Measurements from ENCODE around the gene HNRNPF.
"Not testable (repeated sequence)": the region's sequence is repeated elsewhere in the genome, so short reads cannot be mapped to it uniquely, and the experiment has no call there.

The HNRNPF gene

DNA sequence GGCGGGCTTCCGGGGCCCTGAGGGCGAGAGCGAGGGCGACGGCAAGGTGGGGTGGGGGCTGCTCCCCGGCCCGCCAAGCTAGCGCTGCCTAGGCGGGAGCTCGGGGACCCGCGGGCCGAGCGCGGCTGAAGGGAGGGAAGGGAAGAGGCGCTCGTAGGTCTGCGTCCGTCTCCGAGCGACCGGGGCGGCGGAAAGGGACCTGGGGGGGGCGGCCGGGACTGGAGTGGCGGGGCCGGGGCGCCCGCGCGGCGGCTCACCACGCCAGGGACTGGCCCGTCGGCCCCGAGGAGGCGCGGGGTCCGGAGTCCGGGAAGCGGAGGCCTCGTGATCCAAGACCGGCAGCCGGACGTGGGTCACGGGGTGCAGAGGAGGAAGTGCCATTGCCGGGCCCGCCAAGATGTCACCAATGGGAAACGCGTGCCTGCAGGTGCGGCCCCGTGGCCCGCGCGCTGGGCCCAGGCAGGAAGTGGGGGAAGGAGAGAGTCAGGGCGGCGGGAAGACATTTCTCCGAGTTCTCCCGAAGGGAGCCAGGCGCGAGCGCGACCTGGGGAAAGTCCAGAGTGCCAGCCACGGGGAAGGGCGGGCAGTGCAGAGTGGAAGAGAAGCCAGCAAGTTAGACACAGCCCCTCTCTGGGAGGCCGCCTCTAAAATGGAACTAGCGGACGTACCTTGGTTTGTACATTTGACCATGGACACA, 11.9 kb downstream of the HNRNPF start:
- DNase-seq (ENCODE audit: extremely low spot score), result peak; percentile 92
- ChIA-PET CTCF (interaction anchor here (1.0 to 1.6 kb wide), 3 partner anchors 15 to 612 kb away, joined by 3 read pairs; no protein-coding TSS in a partner anchor), POLR2A (interaction anchor here (0.6 to 1.2 kb wide), 4 partner anchors 9 to 38 kb away, joined by 3 to 8 read pairs (median 4); partner anchors contain the start of gene HNRNPF)
- TF ChIP-seq, protein P1, sequence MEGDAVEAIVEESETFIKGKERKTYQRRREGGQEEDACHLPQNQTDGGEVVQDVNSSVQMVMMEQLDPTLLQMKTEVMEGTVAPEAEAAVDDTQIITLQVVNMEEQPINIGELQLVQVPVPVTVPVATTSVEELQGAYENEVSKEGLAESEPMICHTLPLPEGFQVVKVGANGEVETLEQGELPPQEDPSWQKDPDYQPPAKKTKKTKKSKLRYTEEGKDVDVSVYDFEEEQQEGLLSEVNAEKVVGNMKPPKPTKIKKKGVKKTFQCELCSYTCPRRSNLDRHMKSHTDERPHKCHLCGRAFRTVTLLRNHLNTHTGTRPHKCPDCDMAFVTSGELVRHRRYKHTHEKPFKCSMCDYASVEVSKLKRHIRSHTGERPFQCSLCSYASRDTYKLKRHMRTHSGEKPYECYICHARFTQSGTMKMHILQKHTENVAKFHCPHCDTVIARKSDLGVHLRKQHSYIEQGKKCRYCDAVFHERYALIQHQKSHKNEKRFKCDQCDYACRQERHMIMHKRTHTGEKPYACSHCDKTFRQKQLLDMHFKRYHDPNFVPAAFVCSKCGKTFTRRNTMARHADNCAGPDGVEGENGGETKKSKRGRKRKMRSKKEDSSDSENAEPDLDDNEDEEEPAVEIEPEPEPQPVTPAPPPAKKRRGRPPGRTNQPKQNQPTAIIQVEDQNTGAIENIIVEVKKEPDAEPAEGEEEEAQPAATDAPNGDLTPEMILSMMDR (IDR thresholded peaks at IDR 0.05; ENCODE audit: control extremely low read depth, extremely low read depth, low read depth, missing control alignments), result no peak

DNA sequence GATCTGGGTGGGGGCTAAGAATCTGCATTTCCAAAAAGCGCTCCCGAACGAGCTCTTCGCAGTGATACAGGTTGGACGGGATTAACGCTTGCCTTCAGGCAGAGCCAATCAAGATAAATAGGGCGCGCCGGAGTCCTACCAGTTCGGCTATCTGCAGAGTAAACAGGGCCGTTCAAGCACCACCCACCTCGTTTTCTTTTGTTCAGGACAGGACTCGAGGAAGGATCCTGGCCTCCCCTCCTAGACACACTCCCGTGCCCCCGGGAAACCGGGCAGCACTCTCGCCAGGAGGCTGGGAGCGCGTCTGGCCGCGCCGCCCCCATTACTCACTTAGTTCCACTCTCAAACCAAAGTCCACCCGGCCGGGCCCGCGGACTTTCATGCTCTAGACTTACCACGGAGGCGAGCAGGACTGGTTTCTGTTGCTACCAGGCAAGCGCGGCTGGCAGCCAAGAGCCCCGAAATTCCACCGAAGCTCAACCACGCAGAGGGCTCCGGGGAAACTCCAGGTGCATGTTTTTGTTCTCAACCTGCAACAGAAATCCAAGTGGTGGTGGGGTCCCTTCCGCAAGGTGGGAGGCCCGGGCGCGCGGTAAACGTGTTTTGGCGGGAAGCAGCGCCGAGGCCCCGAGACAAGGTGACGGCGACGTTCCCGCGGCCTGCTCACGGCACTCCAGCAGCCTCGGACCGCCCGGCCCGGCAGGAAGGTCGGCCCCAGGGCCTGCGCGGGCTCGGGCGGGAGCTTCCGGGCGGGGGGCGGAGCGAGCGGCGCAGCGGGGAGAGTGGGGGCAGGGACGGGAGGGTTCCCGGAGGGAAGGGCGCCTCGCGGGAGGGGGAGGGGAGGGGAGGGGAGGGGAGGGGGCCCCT, 12.7 kb downstream of the HNRNPF start:
- CTCF ChIA-PET, result interaction anchor here (1.2 to 1.7 kb wide), 4 partner anchors 9 to 18 kb away, joined by 3 to 4 read pairs (median 3); no protein-coding TSS in a partner anchor
- peak; percentile 85 for DNase-seq (ENCODE audit: extremely low spot score)
- POLR2A ChIA-PET, result interaction anchor here (0.6 to 1.2 kb wide), 4 partner anchors 10 to 39 kb away, joined by 3 to 8 read pairs (median 4); partner anchors contain the start of gene HNRNPF
- TF ChIP-seq, protein P1 (IDR thresholded peaks at IDR 0.05; ENCODE audit: control extremely low read depth, extremely low read depth, low read depth, missing control alignments), result no peak

DNA sequence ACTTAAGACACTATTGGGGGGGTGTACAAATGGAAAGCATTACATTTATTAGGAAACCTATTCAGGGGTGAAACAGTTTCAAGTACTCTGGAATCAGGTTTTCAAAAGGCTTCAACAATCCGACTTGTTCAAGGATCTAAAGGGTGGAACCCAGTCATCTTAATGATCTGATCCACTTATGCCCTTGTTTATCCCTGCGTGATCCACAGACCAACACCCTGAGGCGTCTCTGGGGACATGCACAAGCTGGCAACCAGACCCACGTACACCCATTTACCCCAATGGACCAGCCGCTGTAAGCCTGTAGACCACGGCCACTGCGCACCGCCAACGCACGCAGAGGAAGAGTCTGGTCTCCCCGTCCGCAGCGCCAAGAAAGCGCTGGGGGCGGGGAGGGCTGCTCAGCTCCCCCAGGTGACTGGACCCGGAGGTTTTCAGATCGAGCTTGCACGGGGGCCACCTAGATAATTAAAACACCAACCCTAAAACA, 13.4 kb downstream of the HNRNPF start:
- TF ChIP-seq, protein P1 (IDR thresholded peaks at IDR 0.05; ENCODE audit: control extremely low read depth, extremely low read depth, low read depth, missing control alignments), result no peak
- CTCF ChIA-PET, result interaction anchor here (1.0 to 1.7 kb wide), 5 partner anchors 10 to 25 kb away, joined by 3 to 4 read pairs (median 3); partner anchors contain the start of gene FXYD4
- DNase-seq (ENCODE audit: extremely low spot score), result no peak
- POLR2A ChIA-PET, result interaction anchor here (1.1 kb wide), 1 partner anchor 12 kb away, joined by 8 read pairs; no protein-coding TSS in a partner anchor

DNA sequence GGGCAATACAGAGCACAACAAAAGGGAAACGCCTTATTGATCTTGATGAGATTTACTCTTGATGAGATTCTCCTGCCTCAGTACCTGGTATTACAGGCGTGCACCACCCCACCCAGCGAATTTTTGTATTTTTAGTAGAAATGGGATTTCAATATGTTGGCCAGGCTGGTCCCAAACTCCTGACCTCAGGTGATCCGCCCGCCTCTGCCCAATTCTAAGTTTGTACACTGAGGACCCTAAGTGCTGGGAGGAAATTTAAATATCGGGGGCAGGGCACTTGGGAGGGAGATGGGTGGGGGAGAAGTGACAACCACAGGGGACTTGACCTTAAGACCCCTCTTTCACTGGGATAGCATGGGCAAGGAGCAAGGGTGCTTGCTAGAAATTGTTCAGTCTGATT, 14.1 kb downstream of the HNRNPF start:
- DNase-seq (ENCODE audit: extremely low spot score), result no peak
- ChIA-PET CTCF (interaction anchor here (1.0 to 1.7 kb wide), 3 partner anchors 9 to 24 kb away, joined by 3 to 4 read pairs (median 3); partner anchors contain the start of gene FXYD4), POLR2A (interaction anchor here (1.1 kb wide), 1 partner anchor 13 kb away, joined by 3 read pairs; no protein-coding TSS in a partner anchor)
- TF ChIP-seq, protein P1 (IDR thresholded peaks at IDR 0.05; ENCODE audit: control extremely low read depth, extremely low read depth, low read depth, missing control alignments), result no peak

DNA sequence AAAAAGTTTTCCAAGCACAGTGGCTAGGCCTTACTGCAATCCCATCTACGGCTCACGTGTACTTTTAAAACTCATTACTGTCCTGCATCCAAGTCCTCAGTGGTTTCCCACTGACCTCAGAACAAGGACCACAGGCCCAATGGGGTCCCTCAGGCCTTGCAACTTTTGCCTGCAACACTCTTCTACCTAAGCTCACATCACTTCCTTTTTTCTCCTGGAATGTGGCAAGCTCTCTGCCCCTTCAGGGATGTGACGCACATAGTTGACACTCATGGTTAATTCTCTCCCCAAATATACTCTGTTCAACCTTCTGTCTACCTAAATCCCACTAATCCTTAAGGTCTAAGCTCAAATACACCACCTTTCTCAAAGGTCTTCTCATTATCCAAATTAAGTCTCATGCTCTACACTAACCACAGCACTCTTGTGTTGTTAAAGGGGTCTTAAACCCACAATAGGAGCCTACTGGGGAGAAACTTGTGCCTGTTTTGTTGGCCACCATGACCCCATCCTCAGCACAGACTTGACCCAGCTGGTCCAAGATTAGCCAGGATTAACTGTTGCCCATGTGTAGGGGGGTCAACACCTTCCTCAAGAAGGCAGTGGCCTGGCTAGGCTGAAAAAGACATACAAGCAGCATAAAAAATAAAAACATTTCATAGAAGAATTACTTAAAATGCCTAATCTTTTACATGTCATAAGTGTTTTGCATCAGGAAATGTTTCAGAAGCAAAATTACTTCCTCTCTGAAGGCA, 15.2 kb downstream of the HNRNPF start:
- CTCF ChIA-PET, result no interaction called here
- TF ChIP-seq, protein P1 (IDR thresholded peaks at IDR 0.05; ENCODE audit: control extremely low read depth, extremely low read depth, low read depth, missing control alignments), result no peak
- DNase-seq (ENCODE audit: extremely low spot score), result no peak
- POLR2A ChIA-PET, result interaction anchor here (1.1 kb wide), 1 partner anchor 12 kb away, joined by 3 read pairs; no protein-coding TSS in a partner anchor

DNA sequence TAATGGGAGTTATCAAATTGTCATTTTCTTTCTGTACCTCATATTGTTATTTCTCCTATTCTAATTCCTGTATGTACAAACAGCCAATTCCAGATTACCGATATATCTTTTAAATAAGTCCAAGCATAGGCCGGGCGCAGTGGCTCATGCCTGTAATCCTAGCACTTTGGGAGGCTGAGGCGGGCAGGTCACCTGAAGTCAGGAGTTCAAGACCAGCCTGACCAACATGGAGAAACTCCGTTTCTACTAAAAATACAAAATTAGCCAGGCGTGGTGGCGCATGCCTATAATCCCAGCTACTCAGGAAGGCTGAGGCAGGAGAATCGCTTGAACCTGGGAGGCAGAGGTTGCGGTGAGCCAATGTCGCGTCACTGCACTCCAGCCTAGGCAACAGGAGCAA, 15.8 kb downstream of the HNRNPF start:
- POLR2A ChIA-PET; CTCF ChIA-PET; DNase-seq (ENCODE audit: extremely low spot score): not testable (repeated sequence)
